NCI-H446 (cell line): ENCODE measurements around the gene HEXD.

Experiments
- DNase-seq, 2 experiments: peaks; one replicate each; lab custom pipeline; 2025; lab: John Stamatoyannopoulos, UW

The HEXD gene

DNA sequence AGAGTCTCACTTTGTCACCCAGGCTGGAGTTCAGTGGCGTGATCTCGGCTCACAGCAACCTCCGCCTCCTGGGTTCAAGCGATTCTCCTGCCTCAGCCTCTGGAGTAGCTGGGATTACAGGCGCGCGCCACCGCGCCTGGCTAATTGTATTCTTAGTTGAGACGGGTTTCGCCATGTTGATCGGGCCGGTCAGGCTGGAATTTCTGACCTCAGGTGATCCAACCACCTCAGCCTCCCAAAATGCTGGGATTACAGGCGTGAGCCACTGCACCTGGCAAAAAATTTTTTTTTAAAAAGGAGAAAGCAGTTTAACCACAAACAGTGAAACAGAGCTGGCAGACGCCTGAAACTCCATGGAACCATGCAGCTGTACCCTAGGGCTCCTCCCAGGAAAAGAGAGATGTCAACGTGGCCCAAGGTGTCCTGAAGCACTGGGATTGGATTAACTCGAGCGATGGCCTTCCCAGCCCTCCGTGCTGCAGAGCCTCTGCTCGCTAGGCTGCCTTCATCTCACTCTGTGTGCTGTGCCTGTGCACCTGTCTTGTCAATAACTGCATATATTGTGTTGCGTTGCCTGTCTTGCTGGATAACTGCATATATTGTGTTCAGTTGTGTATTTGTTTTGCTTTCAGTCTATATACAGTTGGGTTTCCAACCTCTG lies 71.8 kb downstream of the HEXD start:
- no peak for DNase-seq

DNA sequence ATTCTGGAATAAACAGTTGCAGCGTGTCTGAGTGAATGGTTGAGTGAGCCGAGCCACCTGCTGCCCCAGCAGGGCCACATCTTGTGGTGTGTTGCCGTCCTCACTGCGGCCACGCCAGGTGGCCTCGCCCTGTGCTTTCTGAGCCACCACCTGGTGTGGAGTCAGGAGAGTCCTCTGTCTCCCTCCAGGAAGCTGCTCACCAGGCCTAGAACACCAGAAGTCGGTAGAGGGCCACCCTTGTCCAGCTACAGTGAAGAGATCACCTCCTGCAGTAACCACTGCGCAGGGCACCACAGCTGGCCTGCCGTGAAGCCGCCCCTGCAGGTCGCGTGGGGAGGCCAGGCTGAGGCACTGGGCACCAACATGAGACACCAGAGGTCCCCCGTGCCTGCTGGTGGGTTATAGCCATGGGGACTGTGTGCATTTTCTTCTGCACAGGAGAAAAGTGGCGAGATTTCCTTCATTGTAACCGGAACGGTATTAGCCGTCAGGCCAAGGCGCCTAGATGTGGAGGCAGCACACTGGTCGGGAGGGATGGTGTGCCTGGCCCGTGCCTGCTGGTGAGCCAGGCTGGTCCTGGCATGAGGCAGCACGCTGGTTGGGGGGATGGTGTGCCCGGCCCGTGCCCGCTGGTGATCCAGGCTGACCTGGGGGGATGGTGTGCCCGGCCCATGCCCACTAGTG lies 72.5 kb downstream of the HEXD start:
- DNase-seq, result no peak

DNA sequence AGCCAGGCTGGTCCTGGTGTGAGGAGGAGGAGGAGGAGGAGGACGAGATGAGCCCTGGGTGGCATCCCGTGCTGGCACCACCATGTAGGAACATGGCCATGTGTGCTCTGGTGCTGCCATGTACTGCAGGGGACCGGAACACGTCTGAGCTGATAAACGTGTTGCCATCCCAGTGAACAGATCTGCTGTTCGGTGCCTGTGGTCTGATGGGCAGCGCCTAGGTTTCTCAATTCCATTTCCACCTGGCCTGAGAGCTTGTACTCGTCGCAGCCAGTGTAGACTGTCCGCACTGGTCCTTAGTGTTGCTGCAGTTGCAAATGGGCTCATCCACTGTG lies 73.0 kb downstream of the HEXD start:
- no peak for DNase-seq

DNA sequence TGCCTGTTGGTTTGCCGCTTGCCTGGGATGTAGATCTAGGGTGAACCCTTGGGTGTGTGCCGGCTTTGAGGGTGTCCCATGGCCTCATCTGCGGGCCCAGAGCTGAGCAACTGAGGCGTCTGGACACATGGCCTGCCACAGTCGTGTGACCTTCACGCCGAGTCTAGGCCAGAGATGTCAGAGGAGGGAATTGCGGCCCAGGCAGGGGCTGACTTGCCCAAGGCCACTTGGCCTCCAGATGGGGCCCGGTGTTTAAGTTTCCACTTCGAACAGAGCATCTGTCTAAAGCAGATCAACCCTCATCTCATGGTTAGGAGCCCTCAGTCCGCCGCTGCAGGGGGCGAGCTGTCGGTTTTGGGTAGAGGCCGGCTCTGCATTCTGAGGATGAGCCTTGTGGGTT lies 73.4 kb downstream of the HEXD start:
- DNase-seq, result no peak
